Heart left ventricle (tissue), 16 donors: ENCODE results near the gene AFMID. TPM values are rescaled to one million over a fixed set of nuclear protein-coding genes. Genes with fewer than 3 reads are reported as not detected.
A peak's percentile ranks its signal among the peaks of the same experiment; 100 is the strongest.
"Not testable (repeated sequence)": the region's sequence is repeated elsewhere in the genome, so short reads cannot be mapped to it uniquely, and the experiment has no call there.

Experiments used
- ATAC-seq, 4 donors: fragments of 200-7000 bp; cut with Tn5 transposase; one replicate each; pipeline ENCODE4 v1.9.1; 2020 to 2022; ENCODE audit warnings: moderate library complexity in 4 of 4, mild to moderate bottlenecking in 3 of 4, moderate number of reproducible peaks in 1 of 4
- DNase-seq, 5 donors: peaks; one replicate each; pipeline ENCODE4 v3.0.0-alpha.2; 2020
- H3K27ac ChIP-seq, 12 donors: fragments of 200-600 bp; sonication (generic) in 4 of 12; one replicate each; pipeline versions ENCODE4 v1.5.0 to v1.8.0; 2016 to 2022; ENCODE audit warnings: mild to moderate bottlenecking in 2 of 12
- H3K27me3 ChIP-seq, 9 donors: fragments of 200-600 bp; sonication (generic) in 2 of 9; one replicate each; pipeline versions ENCODE4 v1.5.1 to v1.8.0; 2016 to 2022; ENCODE audit warnings: mild to moderate bottlenecking in 3 of 9
- H3K36me3 ChIP-seq, 9 donors: fragments of 200-600 bp; sonication (generic) in 2 of 9; one replicate each; pipeline versions ENCODE4 v1.5.0 to v1.8.0; 2018 to 2022; ENCODE audit warnings: mild to moderate bottlenecking in 2 of 9
- H3K4me1 ChIP-seq, 12 donors: fragments of 200-600 bp; sonication (generic) in 4 of 12; one replicate each; pipeline versions ENCODE4 v1.5.0 to v1.8.0; 2016 to 2022; ENCODE audit warnings: mild to moderate bottlenecking in 3 of 12
- H3K4me3 ChIP-seq, 12 donors: fragments of 200-600 bp; sonication (generic) in 4 of 12; one replicate each; pipeline versions ENCODE4 v1.5.0 to v1.8.0; 2017 to 2022; ENCODE audit warnings: mild to moderate bottlenecking in 9 of 12, moderate library complexity in 4 of 12
- H3K9me3 ChIP-seq, 12 donors: fragments of 200-600 bp; sonication (generic) in 4 of 12; one replicate each; pipeline versions ENCODE4 v1.5.0 to v1.8.0; 2016 to 2022; ENCODE audit warnings: mild to moderate bottlenecking in 1 of 12
- CTCF ChIP-seq, 12 donors: fragments of 200-600 bp; sonication (generic) in 4 of 12; IDR thresholded peaks; one replicate each; pipeline versions ENCODE4 v1.5.0 to v1.8.0; 2018 to 2022; ENCODE audit warnings: antibody characterized with exemption in 12 of 12, mild to moderate bottlenecking in 5 of 12
- POLR2A ChIP-seq, 2 donors: fragments of 450-650 bp; IDR thresholded peaks; one replicate each; pipeline ENCODE4 v1.6.1; 2017; ENCODE audit warnings: antibody characterized with exemption in 2 of 2, mild to moderate bottlenecking in 2 of 2, moderate library complexity in 2 of 2
- WGBS, 4 donors: extraction: QIAGEN DNeasy Blood & Tissue Kit in 2 of 4; methylation state at CpG; one replicate each; pipeline versions ENCODE4 v1.1.5 to v1.1.7; 2013 to 2018; 5-methylcytosine and 5-hydroxymethylcytosine counted together
- intact Hi-C, 10 donors: fragments of 100-400 bp; cut with DNase I; formaldehyde crosslinking; loops; one replicate each; pipeline versions ENCODE4 v1.11.1 to v1.14.2; 2022
- long read RNA-seq, 3 donors: library from polyadenylated mRNA; unstranded; transcript quantifications; one replicate each; pipeline ENCODE4 v2.0.0, GENCODE V29; 2020 to 2021
- polyA plus RNA-seq, 2 donors: library from polyadenylated mRNA; stranded (reverse); fragments of 200-250 nt; gene quantifications; one replicate each; pipeline ENCODE4 v1.2.3, GENCODE V29; 2013
- total RNA-seq, 9 donors: library from RNA; depleted of rRNA in 2 of 9; stranded (reverse); fragments of >200 nt in 2 of 9; fragmentation: NEBNext Ultra II Directional in 3 of 9; extraction: Animal tissue kit (Norgen Biotek cat#: 25700) in 3 of 9; gene quantifications; one replicate each; pipeline versions ENCODE4 v1.1.0 to v1.2.4, GENCODE V29; 2016 to 2023
- donor health status: ischemic (EF 13 %, LVEDD 7.1; RV severe dilation, severe dysfunction).
- donor health status: healthy with polysubstance abuse.
- donor health status: DM: no; HTN: yes; CAD: no.
- donor health status: DM: no; HTN: no; CAD: no.
- donor health status: ischemic (EF 25% LVEDD 6.9; RV normal size, moderate dysfunction).
- donor health status: ischemic (EF 25% LVEDD 5.7; RV mildly dilated, moderate dysfunction).
- donor health status: healthy.
- donor health status: DM: yes; HTN: yes; CAD: no.
- donor health status: ischemic (EF 35%, LVEDD 5.7; RV mildly dilated, moderate dysfunction).
- donor health status: nonischemic (EF 11% LVEDD 7.7; RV severe dilation, severe dysfunction).
- donor health status: DM: yes; HTN: yes; CAD: no.
- donor health status: PGD.
- donor health status: ischemic (EF 29% LVEDD 5.4; RV normal size, mild dysfunction).
- donor health status: nonischemic (EF 23%, LVEDD 6.1; RV moderate dilation, normal function).

The AFMID gene
- total RNA-seq (10 to 100 TPM; 12.8 to 86.6 (median 33.1) TPM), polyA plus RNA-seq (10 to 100 TPM; 17.4 to 24.8 TPM)
- long read RNA-seq, donor 1, partial matches to known transcripts, result 0 of 12 reads
- long read RNA-seq, donor 1, other reads (novel, unspliced or antisense), result 10 of 12 reads
- long read RNA-seq, donor 2, partial matches to known transcripts, result 0 of 2 reads
- long read RNA-seq, donor 2, other reads (novel, unspliced or antisense), result 2 of 2 reads
- long read RNA-seq, donor 3, partial matches to known transcripts, result 0 of 3 reads
- long read RNA-seq, donor 3, other reads (novel, unspliced or antisense), result 3 of 3 reads

- ATAC-seq, result peak; percentile 98 to 99 (median 98)
- DNase-seq, result peak; percentile 96 to 99 (median 97)
- intact Hi-C loops, result loop anchor here in 1 of 10 donors (5.0 kb wide), 1 partner anchor 65 kb away; no protein-coding TSS in a partner anchor
- no peaks in the 10 kb centered on the region for H3K9me3 ChIP-seq
- TF ChIP-seq POLR2A (IDR thresholded peaks at IDR 0.05), result peak; percentile 41 to 87
- peak; percentile 74 to 92 (median 84) for TF ChIP-seq CTCF (IDR thresholded peaks at IDR 0.05)
- no peaks in the 10 kb centered on the region for H3K27me3 ChIP-seq
- peaks cover 0 to 38% (median 10%) of the 10 kb centered on the region in 12 donors for H3K4me1 ChIP-seq
- H3K36me3 ChIP-seq, result peaks cover 0 to 14% (median 5%) of the 10 kb centered on the region in 9 donors
- H3K27ac ChIP-seq, result peak within 1 kb of the TSS in 11 of 12 donors; percentile 4 to 81 (median 54)
- H3K4me3 ChIP-seq, result peak within 1 kb of the TSS; percentile 15 to 74 (median 56)
- WGBS, 4 donors, result 5 to 10% (median 6%) methylated on average over 28 to 57 of the region's 57 CpGs
Measured at GRCh38 chr17:78186692-78187595, at the start of gene AFMID, which contains the start of gene TK1. Gene AFMID, plus strand, starts transcription at chr17:78187362. Its CDS starts 9 bp downstream, at chr17:78187371. Gene TK1, minus strand, starts transcription at chr17:78187052. Its CDS starts 58 bp downstream, at chr17:78186994.

- H3K4me1 ChIP-seq, result peaks cover 0 to 67% (median 10%) of the 10 kb centered on the region in 12 donors
- peaks cover 0 to 41% (median 0%) of the 10 kb centered on the region in 9 donors for H3K36me3 ChIP-seq
- intact Hi-C loops, result no loop called here
- no peak overlapping the region for H3K4me3 ChIP-seq
- DNase-seq (no peak), ATAC-seq (no peak)
- no peaks in the 10 kb centered on the region for H3K9me3 ChIP-seq
- no peaks in the 10 kb centered on the region for H3K27me3 ChIP-seq
- TF ChIP-seq CTCF (IDR thresholded peaks at IDR 0.05) (peak in 7 of 12 donors; percentile 10 to 39 (median 22)), POLR2A (IDR thresholded peaks at IDR 0.05) (no peak)
- no peak overlapping the region for H3K27ac ChIP-seq
- 63 to 71% (median 69%) methylated on average over 22 to 26 of the region's 26 CpGs for WGBS, 4 donors
Measured at GRCh38 chr17:78137392-78138203, 49.6 kb upstream of the AFMID start.

GRCh38 chr17:78138204-78139060 lies 48.7 kb upstream of the AFMID start:
- peaks cover 0 to 37% (median 0%) of the 10 kb centered on the region in 9 donors for H3K36me3 ChIP-seq
- H3K9me3 ChIP-seq, result no peaks in the 10 kb centered on the region
- intact Hi-C loops, result no loop called here
- no peak overlapping the region for H3K27ac ChIP-seq
- DNase-seq (no peak), ATAC-seq (no peak)
- no peak overlapping the region for H3K4me3 ChIP-seq
- peaks cover 0 to 62% (median 9%) of the 10 kb centered on the region in 12 donors for H3K4me1 ChIP-seq
- TF ChIP-seq CTCF (IDR thresholded peaks at IDR 0.05) (no peak), POLR2A (IDR thresholded peaks at IDR 0.05) (no peak)
- no peaks in the 10 kb centered on the region for H3K27me3 ChIP-seq
- 85 to 88% (median 87%) methylated on average over 17 of the region's 17 CpGs for WGBS, 4 donors

- Histone ChIP-seq H3K27ac (peak overlapping the region in 1 of 12 donors; percentile 37), H3K36me3 (peaks cover 0 to 30% (median 0%) of the 10 kb centered on the region in 9 donors), H3K4me1 (peaks cover 6 to 62% (median 15%) of the 10 kb centered on the region in 12 donors)
- 90 to 95% (median 94%) methylated on average over 12 of the region's 12 CpGs for WGBS, 4 donors
- DNase-seq, H3K27me3 ChIP-seq, H3K4me3 ChIP-seq, intact Hi-C loops, ATAC-seq, H3K9me3 ChIP-seq: not testable (repeated sequence)
Measured at GRCh38 chr17:78139861-78140168, 47.3 kb upstream of the AFMID start.
